Endothelial cell of umbilical vein (primary cell): Measurements from ENCODE around the gene FMNL3. TPM values are rescaled to one million over a fixed set of nuclear protein-coding genes. Genes with fewer than 3 reads are reported as not detected.

ENCODE experiments used
- BruUV-seq: library from RNA; stranded (reverse); fragments of 400-500 nt; replicated peaks from 2 replicates; lab custom pipeline; 2021; lab: Mats Ljungman, UMichigan
- CTCF ChIA-PET: fragments of 300-600, 350-600 bp; sonication (Branson Sonifier 250); formaldehyde crosslinking; loops from one replicate; lab custom pipeline; 2021; ENCODE audit warnings: antibody characterized with exemption, inconsistent platforms; lab: Charles Lee
- POLR2A ChIA-PET: fragments of 300-600, 350-600 bp; sonication (Branson Sonifier 250); formaldehyde crosslinking; loops from one replicate; lab custom pipeline; 2021; ENCODE audit warnings: antibody characterized with exemption, inconsistent platforms; lab: Charles Lee
- DNase-seq: peaks from one replicate; pipeline ENCODE4 v3.0.0-alpha.2; 2011; ENCODE audit warnings: low read depth, low spot score
- FAIRE-seq: peaks from 2 replicates; lab custom pipeline; 2011; peaks lifted over from hg19 to GRCh38; lab: Jason Lieb, UNC
- H2AFZ ChIP-seq: 2 replicates; pipeline ENCODE4 v1.6.0; 2012; ENCODE audit warnings: low read depth, low read length, control low read depth, inconsistent platforms
- H3K27ac ChIP-seq: 2 replicates; pipeline ENCODE4 v1.5.1; 2011; ENCODE audit warnings: low read depth, mild to moderate bottlenecking, control low read depth, low read length, moderate library complexity; ENCODE audit not compliant: insufficient read depth
- H3K27me3 ChIP-seq, 2 experiments: 2 replicates each; pipeline versions ENCODE4 v1.6.0 to v1.6.1; 2011; ENCODE audit warnings: low read length in 2 of 2, mixed read lengths in 1 of 2; ENCODE audit not compliant: control insufficient read depth in 2 of 2, insufficient read depth in 2 of 2
- H3K36me3 ChIP-seq, 2 experiments: 2 replicates in 1 of 2; 3 replicates in 1 of 2; pipeline ENCODE4 v1.5.1; 2011; ENCODE audit warnings: low read length in 2 of 2, mild to moderate bottlenecking in 1 of 2, moderate library complexity in 1 of 2; ENCODE audit not compliant: control insufficient read depth in 2 of 2, insufficient read depth in 2 of 2; ENCODE audit errors: extremely low read depth in 1 of 2
- H3K4me1 ChIP-seq: 3 replicates; pipeline ENCODE4 v1.5.1; 2011; ENCODE audit warnings: mild to moderate bottlenecking, low read length; ENCODE audit not compliant: control insufficient read depth, insufficient read depth; ENCODE audit errors: extremely low read depth
- H3K4me2 ChIP-seq: 2 replicates; pipeline ENCODE4 v1.6.1; 2011; ENCODE audit warnings: low read length, control low read depth, mixed read lengths; ENCODE audit not compliant: insufficient read depth
- H3K4me3 ChIP-seq, 3 experiments: fragments of 200-600 bp in 1 of 3; sonication (generic), shearing (Covaris generic) in 1 of 3; replicated peaks in 1 of 3; 2 replicates each; pipeline ENCODE4 v1.5.1; 2011 to 2016; ENCODE audit warnings: control low read depth in 3 of 3, low read length in 3 of 3, mild to moderate bottlenecking in 2 of 3, inconsistent platforms in 1 of 3, low read depth in 1 of 3, moderate library complexity in 1 of 3; ENCODE audit not compliant: insufficient read depth in 1 of 3
- H3K79me2 ChIP-seq: 2 replicates; pipeline ENCODE4 v1.6.0; 2012; ENCODE audit warnings: low read length, inconsistent platforms; ENCODE audit not compliant: control insufficient read depth, insufficient read depth
- H3K9ac ChIP-seq: replicated peaks from 2 replicates; pipeline ENCODE3; 2011; ENCODE audit warnings: low read length, control low read depth; ENCODE audit not compliant: insufficient read depth; ENCODE audit errors: extremely low read depth
- H3K9me1 ChIP-seq: replicated peaks from 3 replicates; pipeline ENCODE4 v1.6.0; 2011; ENCODE audit warnings: mild to moderate bottlenecking, low read length; ENCODE audit not compliant: control insufficient read depth, insufficient read depth; ENCODE audit errors: extremely low read depth
- H3K9me3 ChIP-seq: replicated peaks from 2 replicates; pipeline ENCODE4 v1.5.1; 2012; ENCODE audit warnings: low read length, inconsistent platforms; ENCODE audit not compliant: control insufficient read depth, insufficient read depth
- H4K20me1 ChIP-seq: replicated peaks from 2 replicates; pipeline ENCODE3; 2011; ENCODE audit warnings: mild to moderate bottlenecking, low read length; ENCODE audit not compliant: control insufficient read depth, insufficient read depth; ENCODE audit errors: extremely low read depth
- EZH2 ChIP-seq: IDR thresholded peaks from 2 replicates; pipeline ENCODE4 v1.6.1; 2012; ENCODE audit warnings: borderline replicate concordance, low read depth, mild to moderate bottlenecking, moderate library complexity, low read length, inconsistent platforms; ENCODE audit not compliant: severe bottlenecking
- FOS ChIP-seq: IDR thresholded peaks from 2 replicates; pipeline ENCODE4 v1.6.1; 2011; ENCODE audit warnings: mild to moderate bottlenecking, low read length, moderate library complexity, borderline replicate concordance; ENCODE audit not compliant: insufficient read depth
- GATA2 ChIP-seq: IDR thresholded peaks from 2 replicates; pipeline ENCODE4 v1.7.0; 2011; ENCODE audit warnings: low read depth, mild to moderate bottlenecking, moderate library complexity, mixed read lengths, low read length; ENCODE audit not compliant: insufficient read length, insufficient read depth
- JUN ChIP-seq: IDR thresholded peaks from 2 replicates; pipeline ENCODE4 v1.6.1; 2011; ENCODE audit warnings: borderline replicate concordance, low read depth; ENCODE audit not compliant: insufficient read length, insufficient read depth
- MYC ChIP-seq: IDR thresholded peaks from one replicate; pipeline ENCODE4 v1.6.1; 2011; ENCODE audit warnings: mild to moderate bottlenecking, low read depth, low read length
- POLR2A ChIP-seq: IDR thresholded peaks from 2 replicates; pipeline ENCODE4 v1.6.1; 2012; ENCODE audit warnings: low read depth, mild to moderate bottlenecking, control low read depth, low read length
- POLR2AphosphoS5 ChIP-seq: IDR thresholded peaks from 2 replicates; pipeline ENCODE4 v1.6.1; 2012; ENCODE audit warnings: low read depth, mild to moderate bottlenecking, control low read depth, low read length, moderate library complexity; ENCODE audit not compliant: insufficient read depth
- dilution Hi-C: fragments of 300-500 bp; cut with MboI; formaldehyde crosslinking; loops from one replicate; pipeline ENCODE4 v1.15.0; 2019; ENCODE audit warnings: low sequenced_read_pairs; ENCODE audit not compliant: extremely low pct_ligation_motif_present
- intact Hi-C: fragments of 100-400 bp; cut with micrococcal nuclease; formaldehyde crosslinking; loops from one replicate; pipeline ENCODE4 v1.10.0; 2022
- polyA plus RNA-seq, 4 experiments: library from polyadenylated mRNA; depleted of rRNA in 3 of 4; stranded (reverse) in 3 of 4; unstranded in 1 of 4; fragments of >200 nt; gene quantifications; 2 replicates each; pipeline versions ENCODE4 v1.2.1 to v1.2.3, GENCODE V29; 2011 to 2012; ENCODE audit warnings: missing spikeins in 1 of 4
- total RNA-seq: library from RNA; stranded (reverse); gene quantifications from 2 replicates; pipeline ENCODE4 v1.2.3, GENCODE V29; 2021
- TF ChIP-seq, protein P1 (sequence below), 2 donors: IDR thresholded peaks; 1 replicate in 1 of 2; 2 replicates in 1 of 2; pipeline ENCODE4 v1.5.1; 2011; ENCODE audit warnings: low read length in 2 of 2, mild to moderate bottlenecking in 2 of 2, moderate library complexity in 2 of 2, control low read depth in 1 of 2, inconsistent platforms in 1 of 2, low read depth in 1 of 2; ENCODE audit not compliant: insufficient read depth in 1 of 2; ENCODE audit errors: extremely low read depth in 1 of 2
- TF ChIP-seq, protein P2 (sequence below): IDR thresholded peaks from 2 replicates; pipeline ENCODE4 v1.6.1; 2011; ENCODE audit not compliant: insufficient read depth, insufficient read length

FMNL3 gene
- total and polyA plus RNA-seq, 2 donors (not counting 3 experiments of a cell fraction or from before 2014, with no cell fraction given) = 35.1 to 93.3 TPM

DNA sequence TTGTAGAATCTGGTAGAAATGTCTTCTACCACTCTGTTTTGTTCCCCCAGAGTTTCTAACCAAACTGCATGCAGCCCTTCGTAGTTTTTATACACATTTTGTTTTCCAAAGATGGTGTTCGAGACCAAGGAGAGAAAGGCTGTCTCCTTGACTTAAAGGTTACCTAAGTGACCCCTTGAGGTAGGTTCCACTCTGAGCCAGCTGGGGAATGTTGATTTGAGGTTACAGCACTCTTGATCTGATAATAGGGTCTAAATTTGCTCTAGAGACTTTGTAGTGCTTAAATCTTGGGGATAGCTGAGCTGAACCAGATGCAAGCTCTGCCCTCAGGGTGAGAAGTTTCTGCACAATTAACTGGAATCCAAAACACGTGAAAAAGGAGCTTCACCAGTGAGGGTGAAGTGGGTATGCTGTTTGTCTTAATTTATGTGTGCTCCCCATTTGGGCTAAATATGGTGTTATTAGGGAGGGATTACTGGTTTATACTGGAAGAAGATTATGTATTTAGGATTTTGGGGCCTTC lies 37.2 kb upstream of the FMNL3 start:
- TF ChIP-seq FOS (no peak), POLR2AphosphoS5 (no peak), MYC (no peak), EZH2 (no peak), POLR2A (no peak), GATA2 (no peak), JUN (no peak)
- TF ChIP-seq, protein P1, sequence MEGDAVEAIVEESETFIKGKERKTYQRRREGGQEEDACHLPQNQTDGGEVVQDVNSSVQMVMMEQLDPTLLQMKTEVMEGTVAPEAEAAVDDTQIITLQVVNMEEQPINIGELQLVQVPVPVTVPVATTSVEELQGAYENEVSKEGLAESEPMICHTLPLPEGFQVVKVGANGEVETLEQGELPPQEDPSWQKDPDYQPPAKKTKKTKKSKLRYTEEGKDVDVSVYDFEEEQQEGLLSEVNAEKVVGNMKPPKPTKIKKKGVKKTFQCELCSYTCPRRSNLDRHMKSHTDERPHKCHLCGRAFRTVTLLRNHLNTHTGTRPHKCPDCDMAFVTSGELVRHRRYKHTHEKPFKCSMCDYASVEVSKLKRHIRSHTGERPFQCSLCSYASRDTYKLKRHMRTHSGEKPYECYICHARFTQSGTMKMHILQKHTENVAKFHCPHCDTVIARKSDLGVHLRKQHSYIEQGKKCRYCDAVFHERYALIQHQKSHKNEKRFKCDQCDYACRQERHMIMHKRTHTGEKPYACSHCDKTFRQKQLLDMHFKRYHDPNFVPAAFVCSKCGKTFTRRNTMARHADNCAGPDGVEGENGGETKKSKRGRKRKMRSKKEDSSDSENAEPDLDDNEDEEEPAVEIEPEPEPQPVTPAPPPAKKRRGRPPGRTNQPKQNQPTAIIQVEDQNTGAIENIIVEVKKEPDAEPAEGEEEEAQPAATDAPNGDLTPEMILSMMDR (IDR thresholded peaks at IDR 0.05; ENCODE audit: extremely low read depth in 1 of 2, insufficient read depth in 1 of 2, low read depth in 1 of 2, low read length in 2 of 2) = no peak
- TF ChIP-seq, protein P2, sequence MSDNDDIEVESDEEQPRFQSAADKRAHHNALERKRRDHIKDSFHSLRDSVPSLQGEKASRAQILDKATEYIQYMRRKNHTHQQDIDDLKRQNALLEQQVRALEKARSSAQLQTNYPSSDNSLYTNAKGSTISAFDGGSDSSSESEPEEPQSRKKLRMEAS = no peak
- dilution Hi-C loops (no loop called here), intact Hi-C loops (loop anchor here (10.0 kb wide), 1 partner anchor 400 kb away; the partner anchor contains the start of gene DNAJC22)
- DNase-seq = no peak
- ChIA-PET CTCF (interaction anchor here (0.6 to 2.3 kb wide), 5 partner anchors 15 to 107 kb away, joined by 3 to 9 read pairs (median 4); no protein-coding TSS in a partner anchor), POLR2A (no interaction called here)
- H3K4me2 ChIP-seq = peak overlapping the region; percentile 19
- no peaks in the 10 kb centered on the region for H3K27me3 ChIP-seq
- H3K9me3 ChIP-seq = no peaks in the 10 kb centered on the region
- no peak overlapping the region for H3K9ac ChIP-seq
- BruUV-seq = no TSS peak
- no peaks in the 10 kb centered on the region for H3K9me1 ChIP-seq
- H3K79me2 ChIP-seq = peaks cover 76% of the 10 kb centered on the region
- H2AFZ ChIP-seq = no peak overlapping the region
- no peaks in the 10 kb centered on the region for H3K36me3 ChIP-seq
- peaks cover 25% of the 10 kb centered on the region for H4K20me1 ChIP-seq
- FAIRE-seq = no peak
- H3K27ac ChIP-seq = no peak overlapping the region
- peaks cover 11% of the 10 kb centered on the region for H3K4me1 ChIP-seq
- no peak overlapping the region for H3K4me3 ChIP-seq
